ENCODE results near the gene TLR8. TPM values are rescaled to one million over a fixed set of nuclear protein-coding genes. Genes with fewer than 3 reads are reported as not detected.

The TLR8 gene
- total RNA-seq, 2 donors from 2014 or later, result not detected

- TF ChIP-seq CTCF (conservative IDR thresholded peaks at IDR 0.05), result no peak
- H3K27ac ChIP-seq (ENCODE audit: low read depth, low read length), result no peak overlapping the region
- H3K27me3 Mint-ChIP-seq (ENCODE audit: insufficient read depth), result no peaks in the 10 kb centered on the region
- no peaks in the 10 kb centered on the region for H3K4me1 ChIP-seq (ENCODE audit: control insufficient read depth, insufficient read depth, low read length)
- no peaks in the 10 kb centered on the region for H3K9me3 ChIP-seq (ENCODE audit: control insufficient read depth, low read length)
- H3K36me3 ChIP-seq (ENCODE audit: control insufficient read depth, insufficient read depth, low read length), result no peaks in the 10 kb centered on the region
- no peak overlapping the region for H3K4me3 Mint-ChIP-seq
- H3K36me3 Mint-ChIP-seq (ENCODE audit: low read depth), result no peaks in the 10 kb centered on the region
- DNase-seq, result no peak
- H3K27ac Mint-ChIP-seq, result no peak overlapping the region
- H3K4me3 ChIP-seq (ENCODE audit: low read length), result no peak overlapping the region
- H3K9me3 Mint-ChIP-seq, result peaks cover 51% of the 10 kb centered on the region
- H3K9ac ChIP-seq (ENCODE audit: extremely low read depth, low read length, poor library complexity, severe bottlenecking), result no peak overlapping the region
- H3K4me1 Mint-ChIP-seq, result no peaks in the 10 kb centered on the region
- WGBS, 2 experiments (ENCODE audit: insufficient coverage in 1 of 2, insufficient read length in 1 of 2), result 90 to 98% methylated on average over 2 of the region's 2 CpGs
- no peaks in the 10 kb centered on the region for H3K27me3 ChIP-seq (ENCODE audit: control insufficient read depth, insufficient read depth, low read length, poor library complexity, severe bottlenecking)
Measured at GRCh38 chrX:12892716-12893115, 13.7 kb upstream of the TLR8 start.

- WGBS, 2 experiments (ENCODE audit: insufficient coverage in 1 of 2, insufficient read length in 1 of 2), result 84 to 92% methylated on average over 2 to 3 of the region's 12 CpGs
- Mint-ChIP-seq H3K27me3 (ENCODE audit: insufficient read depth) (no peaks in the 10 kb centered on the region), H3K27ac (no peak overlapping the region), H3K4me1 (no peaks in the 10 kb centered on the region), H3K9me3 (peaks cover 52% of the 10 kb centered on the region), H3K36me3 (ENCODE audit: low read depth) (no peaks in the 10 kb centered on the region), H3K4me3 (no peak overlapping the region)
- Histone ChIP-seq H3K27me3 (ENCODE audit: control insufficient read depth, insufficient read depth, low read length, poor library complexity, severe bottlenecking) (no peaks in the 10 kb centered on the region), H3K9ac (ENCODE audit: extremely low read depth, low read length, poor library complexity, severe bottlenecking) (no peak overlapping the region), H3K4me3 (ENCODE audit: low read length) (no peak overlapping the region), H3K4me1 (ENCODE audit: control insufficient read depth, insufficient read depth, low read length) (no peaks in the 10 kb centered on the region), H3K9me3 (ENCODE audit: control insufficient read depth, low read length) (no peaks in the 10 kb centered on the region), H3K27ac (ENCODE audit: low read depth, low read length) (no peak overlapping the region), H3K36me3 (ENCODE audit: control insufficient read depth, insufficient read depth, low read length) (no peaks in the 10 kb centered on the region)
- TF ChIP-seq CTCF (conservative IDR thresholded peaks at IDR 0.05), result peak; percentile 72
- DNase-seq, result no peak
Measured at GRCh38 chrX:12894074-12895030, 12.1 kb upstream of the TLR8 start.

- Mint-ChIP-seq H3K27ac (no peak overlapping the region), H3K27me3 (ENCODE audit: insufficient read depth) (no peaks in the 10 kb centered on the region), H3K4me3 (no peak overlapping the region), H3K9me3 (peaks cover 53% of the 10 kb centered on the region), H3K4me1 (peaks cover 6% of the 10 kb centered on the region), H3K36me3 (ENCODE audit: low read depth) (no peaks in the 10 kb centered on the region)
- H3K9ac ChIP-seq (ENCODE audit: extremely low read depth, low read length, poor library complexity, severe bottlenecking), result no peak overlapping the region
- 83% methylated on average over 2 of the region's 2 CpGs; no CpG with 5 or more reads in 1 of the 2 experiments for WGBS, 2 experiments (ENCODE audit: insufficient coverage in 1 of 2, insufficient read length in 1 of 2)
- no peak for TF ChIP-seq CTCF (conservative IDR thresholded peaks at IDR 0.05)
- no peak overlapping the region for H3K27ac ChIP-seq (ENCODE audit: low read depth, low read length)
- no peaks in the 10 kb centered on the region for H3K27me3 ChIP-seq (ENCODE audit: control insufficient read depth, insufficient read depth, low read length, poor library complexity, severe bottlenecking)
- DNase-seq, result no peak
- H3K4me1 ChIP-seq (ENCODE audit: control insufficient read depth, insufficient read depth, low read length), result no peaks in the 10 kb centered on the region
- H3K9me3 ChIP-seq (ENCODE audit: control insufficient read depth, low read length), result no peaks in the 10 kb centered on the region
- H3K4me3 ChIP-seq (ENCODE audit: low read length), result no peak overlapping the region
- H3K36me3 ChIP-seq (ENCODE audit: control insufficient read depth, insufficient read depth, low read length), result no peaks in the 10 kb centered on the region
Measured at GRCh38 chrX:12895866-12896265, 10.6 kb upstream of the TLR8 start.
